ENCODE results near the gene ARL16. TPM values are rescaled to one million over a fixed set of nuclear protein-coding genes. Genes with fewer than 3 reads are reported as not detected.
A peak's percentile ranks its signal among the peaks of the same experiment; 100 is the strongest.

ARL16 gene
- total and polyA plus RNA-seq, 2 of the 4 experiments (the other 2 are of a cell fraction): 51.1 to 77.9 TPM

DNA sequence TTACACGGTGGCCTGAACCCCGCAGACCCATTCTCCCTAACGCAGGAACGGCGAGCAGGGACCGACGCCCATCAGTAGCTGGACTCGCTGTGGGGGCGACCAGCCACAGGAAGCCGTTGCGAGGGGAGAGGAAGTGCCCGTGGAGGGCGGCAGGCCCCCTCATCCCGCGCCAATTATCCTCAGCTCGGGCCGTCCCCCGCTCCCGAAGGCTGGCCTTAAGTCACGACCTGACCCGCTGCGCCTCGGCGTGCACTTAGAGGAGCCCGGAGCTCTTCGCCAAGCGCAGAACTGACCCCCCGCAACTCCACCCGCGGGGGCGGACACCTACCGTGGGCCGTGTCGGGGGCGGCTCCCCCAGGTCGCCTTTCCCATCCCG, 401 bp downstream of the ARL16 start:
- H2BK20ac ChIP-seq (ENCODE audit: low read depth, low read length): no peak overlapping the region
- peaks cover 43% of the 10 kb centered on the region for H4K20me1 ChIP-seq (ENCODE audit: insufficient read depth, low read length)
- H4K8ac ChIP-seq (ENCODE audit: low read depth in 2 of 2, low read length in 2 of 2): peak overlapping the region; percentile 77 to 80
- H3K14ac ChIP-seq (replicated peaks; ENCODE audit: low read depth, low read length): peak overlapping the region; percentile 48
- peaks cover 29% of the 10 kb centered on the region for H3K36me3 ChIP-seq (ENCODE audit: control insufficient read depth, insufficient read depth, low read length)
- 0 out of 2 replicates have a peak overlapping the region, but pooled peaks have one; percentile 5 for H2BK120ac ChIP-seq (ENCODE audit: low read depth, low read length)
- dilution Hi-C loops (cut with HindIII; ENCODE audit: low sequenced_read_pairs, unreplicated experiment) (no loop called here), in situ Hi-C loops (cut with MboI; ENCODE audit: low sequenced_read_pairs) (no loop called here), intact Hi-C loops (cut with micrococcal nuclease) (no loop called here)
- H3K4me2 ChIP-seq (ENCODE audit: low read depth, low read length): peak overlapping the region; percentile 95
- peak overlapping the region; percentile 90 for H2AK5ac ChIP-seq (ENCODE audit: low read depth, low read length)
- H3K27me3 ChIP-seq (ENCODE audit: control insufficient read depth, insufficient read depth, low read length): no peaks in the 10 kb centered on the region
- H3K4me1 ChIP-seq (ENCODE audit: control insufficient read depth, insufficient read depth, low read length): peaks cover 10% of the 10 kb centered on the region
- H2AFZ ChIP-seq (replicated peaks; ENCODE audit: low read length, poor library complexity): peak overlapping the region; percentile 87
- H3K9me1 ChIP-seq (ENCODE audit: insufficient read depth, low read length): peaks cover 6% of the 10 kb centered on the region; the same call in 1 of the 2 replicates
- peak overlapping the region; percentile 89 for H3K9ac ChIP-seq (ENCODE audit: low read depth, low read length)
- ChIA-PET CTCF (no interaction called here), POLR2A (ENCODE audit: unreplicated experiment) (no interaction called here)
- H2BK5ac ChIP-seq (ENCODE audit: low read depth, low read length, poor library complexity, severe bottlenecking): peak overlapping the region; percentile 43
- peak overlapping the region; percentile 24; the same call in 1 of the 2 replicates for H3K56ac ChIP-seq (ENCODE audit: extremely low read depth, insufficient read depth, low read length)
- no peak overlapping the region for H2BK15ac ChIP-seq (ENCODE audit: low read depth, low read length)
- 0% methylated on average over 13 of the region's 37 CpGs; no CpG with 5 or more reads in 1 of the 2 experiments for WGBS, 2 experiments (ENCODE audit: extremely low coverage in 2 of 2, insufficient read length in 1 of 2)
- peak overlapping the region; percentile 97 for H2AK9ac ChIP-seq (replicated peaks; ENCODE audit: low read depth, low read length, poor library complexity)
- peak overlapping the region; percentile 5 for H4K5ac ChIP-seq (ENCODE audit: low read depth, low read length)
- no peak for TF ChIP-seq SMC3 (IDR thresholded peaks at IDR 0.05; ENCODE audit: low read depth, low read length)
- no peak for TF ChIP-seq USF2 (IDR thresholded peaks at IDR 0.05; ENCODE audit: low read depth, low read length)
- H3K9me3 ChIP-seq (ENCODE audit: control insufficient read depth, insufficient read depth, low read length): no peaks in the 10 kb centered on the region
- no TSS peak for BruUV-seq (replicated peaks)
- peak overlapping the region; percentile 11; the same call in 1 of the 2 replicates for H3K18ac ChIP-seq (ENCODE audit: low read depth, low read length)
- peak overlapping the region; percentile 68 for H3K27ac ChIP-seq (ENCODE audit: insufficient read depth, low read length)
- H3K4ac ChIP-seq (ENCODE audit: low read depth, low read length): peak overlapping the region; percentile 81
- peak; percentile 6 for ATAC-seq (ENCODE audit: low read depth)
- H3K4me3 ChIP-seq (ENCODE audit: insufficient read depth, low read depth, low read length): peak overlapping the region; percentile 68
- peaks cover 23 to 80% of the 10 kb centered on the region in 2 experiments; a peak in 3 of 4 replicates for H3K79me1 ChIP-seq (ENCODE audit: low read depth in 1 of 2, low read length in 2 of 2)
- peak overlapping the region; percentile 47 for H4K91ac ChIP-seq (ENCODE audit: insufficient read depth, low read depth, low read length)
- DNase-seq: peak; percentile 5
- peak overlapping the region; percentile 45; the same call in 1 of the 2 replicates for H3K23ac ChIP-seq (ENCODE audit: low read depth, low read length)

Measured in IMR-90 (cell line).